ENCODE results near the gene WDR55.

- no peak for TF ChIP-seq CTCF (IDR thresholded peaks at IDR 0.05)
- TF ChIP-seq POLR2A (IDR thresholded peaks at IDR 0.05) = peak; percentile 16
- no peak for TF ChIP-seq EP300 (IDR thresholded peaks at IDR 0.05; ENCODE audit: low read depth)
- TF ChIP-seq POLR2AphosphoS5 (IDR thresholded peaks at IDR 0.05) = no peak
Observed at GRCh38 chr5:140631036-140631417, 33.7 kb upstream of the WDR55 start.
